GM12801 (cell line): ENCODE data around the gene CNDP1.

Experiments used
- CTCF ChIP-seq: IDR thresholded peaks from one replicate; pipeline ENCODE4 v1.5.1; 2011; ENCODE audit warnings: control low read depth; ENCODE audit not compliant: insufficient read length; ENCODE audit errors: extremely low read depth

CNDP1 gene

DNA sequence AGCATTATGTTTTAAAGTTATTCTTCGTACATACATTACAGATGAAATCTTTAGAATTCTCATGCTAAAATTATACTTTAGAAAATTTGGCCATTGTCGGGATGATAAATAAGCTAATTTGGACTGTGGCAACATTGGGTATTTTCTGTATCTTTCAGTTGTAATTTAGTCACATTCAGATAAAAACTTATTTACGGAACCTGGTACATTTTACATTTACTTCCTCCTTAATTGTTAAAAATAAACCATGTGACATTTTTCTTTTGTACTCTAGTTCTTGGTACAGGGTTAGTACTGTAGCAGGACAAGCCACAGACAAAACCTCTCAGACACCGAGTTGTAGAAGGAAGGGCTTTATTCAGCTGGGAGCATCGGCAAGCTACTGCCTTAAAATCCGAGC is 33.9 kb upstream of the CNDP1 start:
- TF ChIP-seq CTCF = no peak

DNA sequence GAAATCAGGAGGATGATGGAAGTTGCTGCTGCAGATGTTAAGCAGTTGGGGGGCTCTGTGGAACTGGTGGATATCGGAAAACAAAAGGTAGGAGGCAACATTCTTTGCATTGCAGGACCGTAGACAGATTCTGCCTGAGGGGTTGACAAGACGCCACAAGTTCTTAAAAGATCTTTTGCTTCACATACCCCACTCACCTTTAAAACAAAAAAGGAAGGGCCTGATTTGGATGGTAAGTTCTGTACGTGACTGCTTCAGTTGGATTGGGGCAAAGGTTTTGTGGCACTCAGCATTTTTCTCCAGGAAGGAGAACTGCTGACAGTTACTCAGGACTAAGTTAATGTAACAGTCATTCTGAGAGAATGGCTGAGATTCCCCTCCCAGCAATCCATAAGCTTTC is 32.9 kb upstream of the CNDP1 start:
- TF ChIP-seq CTCF = no peak

- no peak for TF ChIP-seq CTCF
Observed at GRCh38 chr18:74503137-74503536, 31.2 kb upstream of the CNDP1 start.

- no peak for TF ChIP-seq CTCF
Observed at GRCh38 chr18:74505776-74506175, 28.5 kb upstream of the CNDP1 start.

DNA sequence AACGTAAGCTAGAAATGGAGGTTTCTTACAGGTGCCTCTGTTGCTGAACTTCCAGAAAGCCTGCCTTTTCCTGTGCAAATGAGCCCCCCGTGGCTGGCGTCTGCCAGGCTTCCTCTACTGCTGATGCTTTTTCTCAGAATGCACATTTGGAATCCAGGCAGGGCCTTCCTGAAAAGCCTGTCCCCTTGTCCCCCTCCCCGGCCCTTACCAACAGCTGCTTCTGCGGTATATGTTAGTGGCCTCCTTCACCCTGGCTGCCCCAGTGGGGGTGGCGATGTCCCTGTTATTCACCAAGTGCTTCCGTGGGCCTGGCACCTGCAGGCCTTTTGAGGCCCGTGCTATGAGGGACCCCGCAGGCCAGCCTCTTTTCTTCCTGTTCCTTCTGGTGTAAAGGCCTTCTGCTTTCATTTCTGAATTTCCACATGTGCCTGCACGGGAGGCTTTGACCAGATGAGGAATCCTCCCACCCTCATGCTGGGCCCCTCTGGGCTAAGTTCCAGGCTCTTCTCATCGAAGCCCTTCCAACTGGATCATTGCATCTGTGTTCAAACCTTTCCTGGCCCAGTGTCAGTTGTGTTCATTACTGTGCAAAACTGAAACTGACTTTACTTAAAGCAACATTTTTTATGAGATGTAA is 27.7 kb upstream of the CNDP1 start:
- TF ChIP-seq CTCF = no peak

DNA sequence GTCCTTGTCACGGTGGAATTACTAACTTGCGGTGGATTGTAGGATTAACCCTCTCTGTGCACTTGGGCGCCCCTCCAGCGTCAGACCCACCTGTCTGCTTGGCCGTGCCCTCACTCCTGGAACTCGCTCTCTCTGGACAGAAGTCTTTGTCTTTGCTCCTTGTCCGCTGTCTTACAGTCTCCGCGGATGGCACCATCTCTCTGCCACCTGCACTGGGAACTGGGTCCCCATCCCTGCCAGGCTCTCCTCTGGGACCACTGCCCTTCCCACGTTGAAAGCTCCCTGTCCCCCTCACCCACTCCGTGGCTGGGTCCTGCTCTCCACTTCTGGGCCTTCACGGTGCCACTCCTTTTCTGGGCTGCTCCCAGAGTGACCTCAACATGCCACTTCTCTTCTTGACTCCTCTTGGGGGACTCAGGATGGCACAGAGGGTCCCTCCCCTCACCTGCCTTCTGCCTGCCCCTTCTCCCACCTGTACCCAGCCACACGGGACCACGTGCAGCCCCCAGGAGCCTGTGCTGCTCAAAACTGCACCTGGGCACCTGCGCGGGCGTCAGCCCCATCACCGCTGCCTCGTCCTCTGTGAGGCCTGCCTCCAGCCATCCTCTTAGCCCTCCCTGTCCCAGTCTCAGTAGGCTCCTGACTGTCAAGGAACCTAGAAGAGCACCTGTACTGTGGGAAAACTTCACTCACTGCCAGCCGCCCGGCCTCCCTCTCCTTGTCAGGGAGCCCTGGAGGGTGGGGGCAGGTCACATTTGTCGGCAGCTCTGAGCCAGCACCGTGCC is 27.0 kb upstream of the CNDP1 start:
- TF ChIP-seq CTCF = no peak

GRCh38 chr18:74507927-74508326 is 26.4 kb upstream of the CNDP1 start:
- no peak for TF ChIP-seq CTCF
